K562 (cell line): ENCODE results near the gene ZNF330.

Experiments
- CTCF ChIP-seq, 3 experiments: IDR thresholded peaks in 2 of 3; conservative IDR thresholded peaks in 1 of 3; 2 replicates each; pipeline ENCODE4 v1.5.1; 2011 to 2012; ENCODE audit warnings: low read length in 3 of 3, mild to moderate bottlenecking in 3 of 3, control low read depth in 2 of 3, improper control_type of control experiment in 1 of 3, inconsistent platforms in 1 of 3, low read depth in 1 of 3, mixed read lengths in 1 of 3, moderate library complexity in 1 of 3; ENCODE audit not compliant: insufficient read depth in 2 of 3
- ELF1 ChIP-seq: fragments of 200-800 bp; sonication (Bioruptor generic); IDR thresholded peaks from 2 replicates; pipeline ENCODE4 v1.6.1; 2016; ENCODE audit warnings: missing genetic modification characterization, missing compliant biosample characterization
- EZH2 ChIP-seq: IDR thresholded peaks from 2 replicates; pipeline ENCODE4 v1.6.1; 2012; ENCODE audit warnings: low read depth, mild to moderate bottlenecking, inconsistent platforms, low read length, borderline replicate concordance
- NFIC ChIP-seq: fragments of 450-650 bp; IDR thresholded peaks from 2 replicates; pipeline ENCODE4 v1.6.1; 2017; ENCODE audit warnings: mild to moderate bottlenecking, inconsistent platforms
- TAF7 ChIP-seq: fragments of 450-650 bp; IDR thresholded peaks from 2 replicates; pipeline ENCODE4 v1.6.1; 2016; ENCODE audit warnings: missing genetic modification characterization, missing compliant biosample characterization
- ZFP1 ChIP-seq: fragments of 450-650 bp; formaldehyde crosslinking; IDR thresholded peaks from 2 replicates; pipeline ENCODE4 v1.4.0; 2020; ENCODE audit warnings: mild to moderate bottlenecking, mixed read lengths
- ZNF318 ChIP-seq, 2 experiments: fragments of 450-650 bp; IDR thresholded peaks; 2 replicates each; pipeline ENCODE4 v1.6.1; 2016; ENCODE audit warnings: mild to moderate bottlenecking in 2 of 2, borderline replicate concordance in 1 of 2, low read depth in 1 of 2, moderate library complexity in 1 of 2
- ZNF639 ChIP-seq, 2 experiments: fragments of 200-800 bp in 1 of 2; sonication (Bioruptor generic) in 1 of 2; sonication (generic) in 1 of 2; formaldehyde crosslinking in 1 of 2; IDR thresholded peaks in 1 of 2; conservative IDR thresholded peaks in 1 of 2; 2 replicates each; pipeline versions ENCODE4 v1.5.0 to v1.6.1; 2016 to 2020; ENCODE audit warnings: missing compliant biosample characterization in 1 of 2, missing genetic modification characterization in 1 of 2, missing genetic modification reagents in 1 of 2

DNA sequence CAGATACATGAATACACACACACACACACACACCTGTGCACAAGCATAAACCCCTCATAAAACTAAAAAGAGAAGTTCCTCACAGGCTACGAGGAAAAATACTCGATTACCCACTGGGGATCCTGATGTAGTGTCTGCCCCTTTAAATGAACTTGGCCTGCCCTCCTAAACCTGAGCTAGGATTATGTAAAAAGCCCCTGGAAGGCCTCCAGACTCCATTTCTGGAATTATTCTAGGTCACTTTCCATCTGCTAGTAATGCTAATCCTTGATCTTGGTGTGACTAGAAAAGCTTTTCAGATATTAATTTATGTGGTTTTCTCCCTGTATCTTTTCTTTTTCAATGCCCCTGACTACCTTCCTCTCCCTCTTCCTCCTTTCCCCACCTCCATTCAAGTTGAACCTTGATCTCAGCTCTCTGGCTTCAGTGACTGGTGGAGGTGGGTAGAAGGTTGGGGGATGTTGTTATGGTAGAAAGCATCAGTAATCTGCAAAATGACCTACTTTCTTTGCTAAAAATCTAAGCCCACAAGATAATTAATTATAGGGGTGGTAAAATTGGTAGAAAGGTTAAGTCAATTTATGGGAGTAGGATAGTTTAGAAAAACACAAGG, 25.5 kb upstream of the ZNF330 start:
- TF ChIP-seq CTCF (IDR thresholded peaks at IDR 0.05 in 2 of 3, conservative IDR thresholded peaks at IDR 0.05 in 1 of 3; ENCODE audit: insufficient read depth in 2 of 3, low read depth in 1 of 3, low read length in 3 of 3) = no peak
- TF ChIP-seq EZH2 = no peak
- no peak for TF ChIP-seq NFIC
- no peak for TF ChIP-seq ZNF639 (CRISPR knock-in tag; conservative IDR thresholded peaks at IDR 0.05 in 1 of 2, IDR thresholded peaks at IDR 0.05 in 1 of 2)
- TF ChIP-seq ELF1 = no peak
- TF ChIP-seq ZFP1 (CRISPR knock-in tag) = no peak
- no peak for TF ChIP-seq ZNF318 (IDR thresholded peaks at IDR 0.05; ENCODE audit: borderline replicate concordance in 1 of 2, low read depth in 1 of 2)
- no peak for TF ChIP-seq TAF7
